Mesothelial cell of epicardium (in vitro differentiated cells): ENCODE data around the gene TMEM236. TPM values are rescaled to one million over a fixed set of nuclear protein-coding genes. Genes with fewer than 3 reads are reported as not detected.

Experiments used
- DNase-seq, 2 experiments: peaks; one replicate each; pipeline ENCODE4 v3.0.0; 2021; ENCODE audit warnings: low spot score in 2 of 2; ENCODE audit not compliant: unreplicated experiment in 2 of 2
- H3K27ac Mint-ChIP-seq: 2 replicates; pipeline ENCODE4 v1.8.0; 2021; ENCODE audit warnings: mixed read lengths
- H3K27me3 Mint-ChIP-seq: 2 replicates; pipeline ENCODE4 v1.8.0; 2021; ENCODE audit warnings: low read depth, mixed read lengths
- H3K36me3 Mint-ChIP-seq: 2 replicates; pipeline ENCODE4 v1.8.0; 2021; ENCODE audit warnings: mixed read lengths
- H3K4me1 Mint-ChIP-seq: 2 replicates; pipeline ENCODE4 v1.8.0; 2021; ENCODE audit warnings: mixed read lengths
- H3K4me3 Mint-ChIP-seq: 2 replicates; pipeline ENCODE4 v1.8.0; 2021; ENCODE audit warnings: mild to moderate bottlenecking, moderate library complexity, mixed read lengths
- H3K9me3 Mint-ChIP-seq: 2 replicates; pipeline ENCODE4 v1.8.0; 2021; ENCODE audit warnings: mixed read lengths
- CTCF ChIP-seq: fragments of 200-600 bp; sonication (generic); IDR thresholded peaks from one replicate; pipeline ENCODE4 v1.5.0; 2021; ENCODE audit warnings: antibody characterized with exemption; ENCODE audit not compliant: unreplicated experiment
- total RNA-seq: library from RNA; stranded (reverse); gene quantifications from 3 replicates; pipeline ENCODE4 v1.2.1, GENCODE V29; 2021

The TMEM236 gene
- total RNA-seq, 1 donor from 2014 or later = 0.04 TPM

- Mint-ChIP-seq H3K27ac (no peak overlapping the region), H3K4me3 (no peak overlapping the region), H3K9me3 (no peaks in the 10 kb centered on the region)
Observed at GRCh38 chr10:17817316-17817715, 65.3 kb downstream of the TMEM236 start.

GRCh38 chr10:17817790-17818189 lies 65.8 kb downstream of the TMEM236 start:
- Mint-ChIP-seq H3K27me3 (no peaks in the 10 kb centered on the region), H3K4me1 (no peaks in the 10 kb centered on the region), H3K27ac (no peak overlapping the region), H3K9me3 (no peaks in the 10 kb centered on the region), H3K4me3 (no peak overlapping the region), H3K36me3 (no peaks in the 10 kb centered on the region)
- DNase-seq = no peak
- TF ChIP-seq CTCF = no peak

More at GRCh38 chr10:17817316-17817715, 65.3 kb downstream of the TMEM236 start:
- no peaks in the 10 kb centered on the region for H3K27me3 Mint-ChIP-seq
- no peaks in the 10 kb centered on the region for H3K36me3 Mint-ChIP-seq
- TF ChIP-seq CTCF = no peak
- DNase-seq = no peak
- H3K4me1 Mint-ChIP-seq = no peaks in the 10 kb centered on the region

GRCh38 chr10:17819836-17820235 lies 67.8 kb downstream of the TMEM236 start:
- DNase-seq = no peak
- Mint-ChIP-seq H3K27me3 (peaks cover 2% of the 10 kb centered on the region), H3K4me3 (no peak overlapping the region), H3K4me1 (no peaks in the 10 kb centered on the region), H3K36me3 (no peaks in the 10 kb centered on the region), H3K9me3 (no peaks in the 10 kb centered on the region), H3K27ac (no peak overlapping the region)
- no peak for TF ChIP-seq CTCF

GRCh38 chr10:17820943-17821342 lies 68.9 kb downstream of the TMEM236 start:
- no peak for TF ChIP-seq CTCF
- Mint-ChIP-seq H3K27me3 (peaks cover 2% of the 10 kb centered on the region), H3K4me1 (no peaks in the 10 kb centered on the region), H3K4me3 (no peak overlapping the region), H3K9me3 (no peaks in the 10 kb centered on the region), H3K36me3 (no peaks in the 10 kb centered on the region), H3K27ac (no peak overlapping the region)
- no peak for DNase-seq

GRCh38 chr10:17821893-17822292 lies 69.9 kb downstream of the TMEM236 start:
- Mint-ChIP-seq H3K4me3 (no peak overlapping the region), H3K36me3 (no peaks in the 10 kb centered on the region), H3K9me3 (peaks cover 2% of the 10 kb centered on the region), H3K27ac (no peak overlapping the region), H3K4me1 (no peaks in the 10 kb centered on the region), H3K27me3 (peaks cover 2% of the 10 kb centered on the region)
- no peak for DNase-seq
- TF ChIP-seq CTCF = no peak

- no peak for TF ChIP-seq CTCF
- no peak for DNase-seq
- Mint-ChIP-seq H3K27ac (no peak overlapping the region), H3K27me3 (no peaks in the 10 kb centered on the region), H3K4me1 (peaks cover 2% of the 10 kb centered on the region), H3K36me3 (no peaks in the 10 kb centered on the region), H3K9me3 (peaks cover 5% of the 10 kb centered on the region), H3K4me3 (no peak overlapping the region)
Observed at GRCh38 chr10:17831341-17831740, 79.3 kb downstream of the TMEM236 start.
